ENCODE results near the gene RBM20. TPM values are rescaled to one million over a fixed set of nuclear protein-coding genes. Genes with fewer than 3 reads are reported as not detected.

The RBM20 gene
- total and polyA plus RNA-seq, 5 donors from 2014 or later = 0.15 to 0.72 TPM; not detected in 3

DNA sequence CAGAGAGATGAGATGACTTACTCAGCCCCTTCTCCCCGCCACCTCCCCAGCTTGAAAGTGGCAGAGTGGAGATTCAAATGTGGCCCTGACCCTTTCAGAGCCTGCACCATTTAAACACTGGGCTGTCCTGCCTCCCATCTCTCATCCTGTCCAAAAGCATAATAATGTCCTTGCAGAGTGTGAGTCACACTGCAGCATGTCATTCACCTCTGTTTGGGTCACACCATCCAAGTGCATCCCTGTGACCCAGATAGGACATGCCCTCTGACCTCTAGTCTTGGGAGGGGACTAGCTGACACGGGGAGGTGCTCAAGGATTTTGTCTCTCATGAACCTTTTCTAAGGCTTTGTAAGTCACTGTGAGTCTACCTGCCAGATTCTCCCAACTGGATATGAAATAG lies 138.5 kb downstream of the RBM20 start:
- peak overlapping the region in 2 of 3 donors; percentile 90 to 94 for H3K27ac Mint-ChIP-seq
- DNase-seq (no peak), ATAC-seq (ENCODE audit: low read depth in 2 of 2) (no peak)
- Histone ChIP-seq H3K27ac (ENCODE audit: insufficient read depth, low read length, poor library complexity, severe bottlenecking) (no peak overlapping the region), H3K4me3 (ENCODE audit: low read depth, low read length) (no peak overlapping the region), H3K27me3 (ENCODE audit: control insufficient read depth, insufficient read depth, low read length) (no peaks in the 10 kb centered on the region), H3K9me3 (ENCODE audit: control insufficient read depth in 2 of 2, low read length in 2 of 2) (no peaks in the 10 kb centered on the region), H3K4me1 (ENCODE audit: control insufficient read depth, insufficient read depth, low read length, poor library complexity, severe bottlenecking) (peaks cover 11% of the 10 kb centered on the region), H3K36me3 (ENCODE audit: control insufficient read depth, insufficient read depth, low read length) (no peaks in the 10 kb centered on the region)
- H3K36me3 Mint-ChIP-seq = no peaks in the 10 kb centered on the region
- peaks cover 0 to 5% (median 0%) of the 10 kb centered on the region in 7 donors for H3K9me3 Mint-ChIP-seq
- H3K4me3 Mint-ChIP-seq = no peak overlapping the region
- H3K4me1 Mint-ChIP-seq = peaks cover 10 to 28% (median 16%) of the 10 kb centered on the region in 4 donors
- H3K27me3 Mint-ChIP-seq = no peaks in the 10 kb centered on the region

DNA sequence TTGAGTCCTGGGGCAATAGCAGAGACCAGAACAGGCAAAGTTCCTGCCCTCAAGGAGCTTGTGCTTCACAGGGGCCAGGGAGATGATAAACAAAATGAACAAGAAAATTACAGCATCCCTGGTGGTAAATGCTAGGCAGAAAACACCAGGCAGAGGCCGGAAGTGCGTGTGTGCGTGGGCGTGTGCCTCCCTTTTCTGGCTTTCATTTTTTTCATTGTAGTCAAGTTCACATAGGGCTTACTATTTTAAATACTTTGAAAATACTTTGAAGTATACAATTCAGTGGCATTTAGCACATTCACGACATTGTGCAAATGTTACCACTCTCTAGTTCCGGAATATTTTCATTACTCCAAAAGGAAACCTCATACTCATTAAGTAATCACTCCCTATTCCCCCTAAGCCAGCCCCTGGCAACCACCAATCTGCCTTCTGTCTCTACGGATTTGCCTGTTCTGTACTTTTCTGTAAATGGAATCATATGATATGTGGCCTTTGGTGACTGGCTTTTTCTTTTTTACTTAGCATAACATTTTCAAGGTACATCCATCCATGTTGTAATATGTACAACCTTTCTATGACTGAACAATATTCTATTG lies 139.5 kb downstream of the RBM20 start:
- H3K9me3 ChIP-seq (ENCODE audit: control insufficient read depth in 2 of 2, low read length in 2 of 2) = no peaks in the 10 kb centered on the region
- peaks cover 11% of the 10 kb centered on the region for H3K4me1 ChIP-seq (ENCODE audit: control insufficient read depth, insufficient read depth, low read length, poor library complexity, severe bottlenecking)
- Mint-ChIP-seq H3K4me1 (peaks cover 10 to 28% (median 17%) of the 10 kb centered on the region in 4 donors), H3K4me3 (peak overlapping the region; percentile 11 to 58 (median 52)), H3K27ac (peak overlapping the region; percentile 72 to 94 (median 90)), H3K9me3 (peaks cover 0 to 5% (median 0%) of the 10 kb centered on the region in 7 donors), H3K36me3 (no peaks in the 10 kb centered on the region), H3K27me3 (no peaks in the 10 kb centered on the region)
- H3K27me3 ChIP-seq (ENCODE audit: control insufficient read depth, insufficient read depth, low read length) = no peaks in the 10 kb centered on the region
- peak overlapping the region; percentile 77 for H3K27ac ChIP-seq (ENCODE audit: insufficient read depth, low read length, poor library complexity, severe bottlenecking)
- H3K36me3 ChIP-seq (ENCODE audit: control insufficient read depth, insufficient read depth, low read length) = no peaks in the 10 kb centered on the region
- DNase-seq = peak; percentile 53 to 85 (median 82)
- H3K4me3 ChIP-seq (ENCODE audit: low read depth, low read length) = peak overlapping the region; percentile 54
- peak; percentile 81 for ATAC-seq (ENCODE audit: low read depth in 2 of 2)

DNA sequence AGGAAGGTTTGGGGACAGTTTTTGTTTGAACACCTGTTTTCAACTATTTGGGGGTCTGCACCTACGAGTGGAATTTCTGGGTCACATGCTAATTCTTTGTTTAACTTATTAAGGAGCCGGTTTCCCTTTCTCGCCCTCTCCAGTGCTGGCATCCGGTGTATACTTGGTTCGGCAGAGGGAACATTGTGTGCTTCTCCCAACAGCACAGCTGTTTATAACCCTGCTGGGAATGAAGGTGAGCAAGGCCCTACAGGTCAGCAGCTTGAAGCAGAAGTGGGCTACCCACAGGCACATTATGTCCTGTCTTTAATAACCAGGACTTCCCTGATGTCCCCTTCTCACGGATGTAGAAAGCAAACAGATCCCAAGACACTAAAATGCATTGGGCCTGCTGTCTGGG lies 140.1 kb downstream of the RBM20 start:
- Mint-ChIP-seq H3K27ac (peak overlapping the region; percentile 72 to 94 (median 90)), H3K4me1 (peaks cover 10 to 28% (median 17%) of the 10 kb centered on the region in 4 donors), H3K36me3 (no peaks in the 10 kb centered on the region), H3K27me3 (no peaks in the 10 kb centered on the region), H3K9me3 (peaks cover 0 to 5% (median 0%) of the 10 kb centered on the region in 7 donors), H3K4me3 (peak overlapping the region in 2 of 4 donors; percentile 51 to 54)
- no peak for DNase-seq
- Histone ChIP-seq H3K27me3 (ENCODE audit: control insufficient read depth, insufficient read depth, low read length) (no peaks in the 10 kb centered on the region), H3K4me3 (ENCODE audit: low read depth, low read length) (peak overlapping the region; percentile 54), H3K4me1 (ENCODE audit: control insufficient read depth, insufficient read depth, low read length, poor library complexity, severe bottlenecking) (peaks cover 11% of the 10 kb centered on the region), H3K9me3 (ENCODE audit: control insufficient read depth in 2 of 2, low read length in 2 of 2) (no peaks in the 10 kb centered on the region), H3K27ac (ENCODE audit: insufficient read depth, low read length, poor library complexity, severe bottlenecking) (peak overlapping the region; percentile 77), H3K36me3 (ENCODE audit: control insufficient read depth, insufficient read depth, low read length) (no peaks in the 10 kb centered on the region)
- no peak for ATAC-seq (ENCODE audit: low read depth in 2 of 2)

DNA sequence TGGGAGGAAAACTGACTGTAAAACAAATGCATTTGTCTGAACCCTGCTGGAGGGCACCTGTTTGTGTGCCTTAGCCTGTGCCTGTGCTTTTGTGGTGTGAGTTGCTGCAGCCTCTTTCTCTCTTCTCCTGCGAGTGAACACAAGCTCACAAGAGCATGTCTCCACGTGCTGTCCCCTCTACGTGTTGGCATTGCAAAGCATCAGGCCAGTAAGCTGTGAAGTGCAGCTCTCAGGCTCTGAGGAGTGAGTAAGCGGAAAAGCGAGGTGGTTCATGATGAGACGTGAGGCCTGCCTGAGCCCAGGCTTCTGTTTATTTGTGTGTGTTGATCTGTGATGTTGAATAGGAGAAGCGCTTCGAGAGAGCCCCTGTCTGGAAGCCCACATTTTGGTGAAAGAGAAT lies 142.0 kb downstream of the RBM20 start:
- Mint-ChIP-seq H3K4me1 (peaks cover 10 to 28% (median 17%) of the 10 kb centered on the region in 4 donors), H3K27ac (peak overlapping the region; percentile 53 to 90 (median 53)), H3K36me3 (no peaks in the 10 kb centered on the region), H3K4me3 (no peak overlapping the region), H3K27me3 (peaks cover 5% of the 10 kb centered on the region), H3K9me3 (peaks cover 0 to 5% (median 0%) of the 10 kb centered on the region in 7 donors)
- no peak for ATAC-seq (ENCODE audit: low read depth in 2 of 2)
- DNase-seq = no peak
- no peaks in the 10 kb centered on the region for H3K36me3 ChIP-seq (ENCODE audit: control insufficient read depth, insufficient read depth, low read length)
- no peaks in the 10 kb centered on the region for H3K9me3 ChIP-seq (ENCODE audit: control insufficient read depth in 2 of 2, low read length in 2 of 2)
- H3K27ac ChIP-seq (ENCODE audit: insufficient read depth, low read length, poor library complexity, severe bottlenecking) = no peak overlapping the region
- H3K4me1 ChIP-seq (ENCODE audit: control insufficient read depth, insufficient read depth, low read length, poor library complexity, severe bottlenecking) = peaks cover 11% of the 10 kb centered on the region
- no peak overlapping the region for H3K4me3 ChIP-seq (ENCODE audit: low read depth, low read length)
- no peaks in the 10 kb centered on the region for H3K27me3 ChIP-seq (ENCODE audit: control insufficient read depth, insufficient read depth, low read length)

DNA sequence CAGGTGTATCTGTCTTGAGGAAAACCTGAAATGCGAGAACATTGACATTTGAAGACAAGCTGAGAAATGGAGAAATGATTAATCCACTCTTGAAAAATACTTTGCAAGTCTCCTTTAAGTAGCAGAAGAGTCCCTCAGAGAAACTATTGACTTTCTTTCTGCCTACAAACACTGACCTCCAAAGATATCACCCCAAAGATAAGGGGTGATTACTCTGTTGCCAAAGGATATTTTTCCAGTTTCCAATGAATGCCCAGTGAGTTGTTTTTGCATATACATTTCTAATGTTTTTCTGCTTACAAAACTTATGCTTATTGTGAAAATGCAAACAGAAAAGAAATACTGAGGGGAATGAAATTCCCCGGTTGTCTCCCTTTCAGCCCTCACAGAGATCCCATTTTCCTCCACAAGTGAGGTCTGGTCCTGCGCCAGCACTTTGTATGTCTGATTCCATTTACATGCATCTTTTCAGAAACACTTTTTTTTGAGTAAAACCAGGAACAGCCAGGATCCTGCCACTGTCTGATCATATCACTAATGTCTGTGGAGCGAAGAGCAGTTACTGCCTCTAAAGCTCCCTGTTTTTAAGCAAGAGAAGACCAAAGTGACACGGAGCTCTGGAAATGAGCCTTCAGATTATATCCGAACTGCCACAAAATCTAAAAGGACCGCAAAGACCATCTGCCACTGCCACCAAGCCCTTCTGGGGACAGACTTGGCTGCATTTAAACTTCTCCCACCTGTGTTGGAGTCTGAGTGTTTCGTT lies 144.7 kb downstream of the RBM20 start:
- ATAC-seq (ENCODE audit: low read depth in 2 of 2) = no peak
- peak overlapping the region in 1 of 3 donors; percentile 29 for H3K27ac Mint-ChIP-seq

DNA sequence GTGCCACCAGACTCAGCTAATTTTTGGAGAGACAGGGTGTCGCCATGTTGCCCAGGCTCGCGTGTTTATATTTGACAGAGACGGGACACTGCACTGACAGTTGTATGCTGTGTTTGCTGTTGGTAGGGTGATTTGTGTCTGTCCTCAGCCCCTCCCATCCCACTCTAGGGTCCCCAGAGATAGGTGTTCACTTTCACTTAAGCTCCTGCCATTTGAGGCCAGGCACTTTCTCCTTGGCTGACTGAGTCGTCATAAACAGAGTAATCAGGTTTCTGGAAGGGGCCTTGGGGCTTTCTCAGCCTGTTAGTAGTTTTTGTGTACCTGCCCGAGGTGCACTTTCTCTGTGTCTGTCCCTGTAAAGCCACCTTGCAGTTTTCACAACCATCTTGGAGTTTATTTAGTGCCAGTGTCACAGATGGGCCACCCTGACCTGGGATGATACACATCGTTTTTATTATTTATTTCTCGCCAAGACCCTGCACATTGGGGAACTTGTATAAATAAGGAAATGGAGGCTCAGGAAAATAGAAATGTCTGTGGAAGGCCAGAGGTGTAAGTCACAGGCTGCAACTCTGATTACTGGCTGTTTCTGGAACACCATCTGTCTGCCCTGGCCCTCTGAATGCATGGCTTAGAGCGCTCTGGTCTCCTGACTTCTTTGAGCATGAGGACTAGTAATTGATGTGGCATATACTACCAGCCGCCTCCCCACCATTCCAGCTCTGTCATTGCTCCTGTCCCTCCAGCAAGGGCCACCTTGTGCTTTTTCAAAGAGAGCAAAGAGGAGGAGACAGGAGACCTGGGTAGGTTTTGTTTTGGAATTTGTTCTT lies 145.7 kb downstream of the RBM20 start:
- H3K4me3 Mint-ChIP-seq = no peak overlapping the region
- no peaks in the 10 kb centered on the region for H3K27me3 ChIP-seq (ENCODE audit: control insufficient read depth, insufficient read depth, low read length)
- no peaks in the 10 kb centered on the region for H3K4me1 ChIP-seq (ENCODE audit: control insufficient read depth, insufficient read depth, low read length, poor library complexity, severe bottlenecking)
- H3K36me3 Mint-ChIP-seq = no peaks in the 10 kb centered on the region
- H3K4me1 Mint-ChIP-seq = peaks cover 0 to 4% (median 3%) of the 10 kb centered on the region in 4 donors
- no peak overlapping the region for H3K4me3 ChIP-seq (ENCODE audit: low read depth, low read length)
- H3K36me3 ChIP-seq (ENCODE audit: control insufficient read depth, insufficient read depth, low read length) = no peaks in the 10 kb centered on the region
- no peaks in the 10 kb centered on the region for H3K9me3 ChIP-seq (ENCODE audit: control insufficient read depth in 2 of 2, low read length in 2 of 2)
- no peak overlapping the region for H3K27ac Mint-ChIP-seq
- DNase-seq (no peak), ATAC-seq (ENCODE audit: low read depth in 2 of 2) (no peak)
- H3K9me3 Mint-ChIP-seq = no peaks in the 10 kb centered on the region
- peaks cover 14% of the 10 kb centered on the region for H3K27me3 Mint-ChIP-seq
- no peak overlapping the region for H3K27ac ChIP-seq (ENCODE audit: insufficient read depth, low read length, poor library complexity, severe bottlenecking)

More for the DNA sequence above, 144.7 kb downstream of the RBM20 start:
- H3K4me3 ChIP-seq (ENCODE audit: low read depth, low read length) = no peak overlapping the region
- H3K9me3 ChIP-seq (ENCODE audit: control insufficient read depth in 2 of 2, low read length in 2 of 2) = no peaks in the 10 kb centered on the region
- peaks cover 0 to 2% (median 0%) of the 10 kb centered on the region in 7 donors for H3K9me3 Mint-ChIP-seq
- peaks cover 9% of the 10 kb centered on the region for H3K27me3 Mint-ChIP-seq
- H3K36me3 ChIP-seq (ENCODE audit: control insufficient read depth, insufficient read depth, low read length) = no peaks in the 10 kb centered on the region
- peaks cover 6% of the 10 kb centered on the region for H3K4me1 ChIP-seq (ENCODE audit: control insufficient read depth, insufficient read depth, low read length, poor library complexity, severe bottlenecking)
- no peak overlapping the region for H3K4me3 Mint-ChIP-seq
- H3K36me3 Mint-ChIP-seq = no peaks in the 10 kb centered on the region
- no peak overlapping the region for H3K27ac ChIP-seq (ENCODE audit: insufficient read depth, low read length, poor library complexity, severe bottlenecking)
- H3K4me1 Mint-ChIP-seq = peaks cover 3 to 11% (median 10%) of the 10 kb centered on the region in 4 donors
- no peak for DNase-seq
- no peaks in the 10 kb centered on the region for H3K27me3 ChIP-seq (ENCODE audit: control insufficient read depth, insufficient read depth, low read length)

DNA sequence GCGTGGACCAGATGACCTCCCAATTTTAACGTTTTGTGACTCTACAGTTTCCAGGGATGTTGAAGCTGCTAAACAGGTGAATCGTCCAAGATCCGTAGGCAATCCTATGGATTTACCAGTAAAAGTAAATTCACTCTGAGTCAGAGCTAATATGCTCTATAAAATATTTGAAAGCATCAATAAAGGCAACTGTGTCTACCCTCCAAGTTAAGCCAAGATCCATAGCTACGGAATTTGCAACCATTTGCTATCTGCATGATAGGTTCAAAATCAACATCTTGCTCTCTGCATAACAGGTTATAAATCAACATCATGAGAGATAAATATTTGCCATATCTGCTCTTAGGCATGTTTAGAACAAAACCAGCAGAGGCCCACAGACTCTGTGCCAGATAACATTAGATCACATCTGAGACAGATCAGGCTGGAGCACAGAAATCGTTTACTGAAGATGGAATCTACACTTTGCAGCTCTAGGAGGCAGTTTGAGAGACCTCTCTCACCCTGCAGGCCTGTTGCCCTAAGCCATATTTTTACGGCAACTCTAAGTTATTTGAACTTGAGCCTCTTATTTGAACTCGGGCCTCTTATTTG lies 146.9 kb downstream of the RBM20 start:
- Mint-ChIP-seq H3K4me3 (no peak overlapping the region), H3K36me3 (no peaks in the 10 kb centered on the region), H3K9me3 (no peaks in the 10 kb centered on the region), H3K27me3 (peaks cover 14% of the 10 kb centered on the region), H3K27ac (no peak overlapping the region), H3K4me1 (peaks cover 0 to 3% (median 2%) of the 10 kb centered on the region in 4 donors)
- Histone ChIP-seq H3K27ac (ENCODE audit: insufficient read depth, low read length, poor library complexity, severe bottlenecking) (no peak overlapping the region), H3K4me1 (ENCODE audit: control insufficient read depth, insufficient read depth, low read length, poor library complexity, severe bottlenecking) (no peaks in the 10 kb centered on the region), H3K36me3 (ENCODE audit: control insufficient read depth, insufficient read depth, low read length) (no peaks in the 10 kb centered on the region), H3K27me3 (ENCODE audit: control insufficient read depth, insufficient read depth, low read length) (no peaks in the 10 kb centered on the region), H3K4me3 (ENCODE audit: low read depth, low read length) (no peak overlapping the region), H3K9me3 (ENCODE audit: control insufficient read depth in 2 of 2, low read length in 2 of 2) (no peaks in the 10 kb centered on the region)
- DNase-seq (no peak), ATAC-seq (ENCODE audit: low read depth in 2 of 2) (no peak)

Measured in CD4-positive, CD25-positive, alpha-beta regulatory T cell (primary cell).